Astrocyte (in vitro differentiated cells and primary cell): ENCODE results near the gene RECK.

Experiments
- CTCF ChIP-seq: IDR thresholded peaks from 2 replicates; pipeline ENCODE4 v1.5.1; 2011; ENCODE audit warnings: low read depth, mild to moderate bottlenecking, inconsistent platforms, low read length, moderate library complexity; ENCODE audit not compliant: insufficient read depth
- EZH2 ChIP-seq: IDR thresholded peaks from 2 replicates; pipeline ENCODE4 v1.6.1; 2012; ENCODE audit warnings: mild to moderate bottlenecking, low read length, inconsistent platforms; ENCODE audit not compliant: insufficient read depth

- TF ChIP-seq CTCF (no peak), EZH2 (no peak)
Observed at GRCh38 chr9:36029765-36030528, 6.8 kb upstream of the RECK start.
